ES-I3 (cell line): ENCODE data around the gene IGFL1.
"Not testable (repeated sequence)": the region's sequence is repeated elsewhere in the genome, so short reads cannot be mapped to it uniquely, and the experiment has no call there.

Source experiments
- H3K36me3 ChIP-seq: 2 replicates; pipeline ENCODE4 v1.6.1; 2013; ENCODE audit warnings: mild to moderate bottlenecking, low read length, control low read depth, moderate library complexity; ENCODE audit not compliant: insufficient read depth
- H3K4me1 ChIP-seq: 2 replicates; pipeline ENCODE4 v1.6.1; 2013; ENCODE audit warnings: mild to moderate bottlenecking, control low read depth, low read length; ENCODE audit not compliant: insufficient read depth
- H3K9ac ChIP-seq: 2 replicates; pipeline ENCODE4 v1.6.1; 2013; ENCODE audit warnings: low read depth, mild to moderate bottlenecking, low read length, moderate library complexity
- H3K9me3 ChIP-seq: 2 replicates; pipeline ENCODE4 v1.6.1; 2013; ENCODE audit warnings: mild to moderate bottlenecking, low read length, moderate library complexity; ENCODE audit not compliant: control insufficient read depth, insufficient read depth

The IGFL1 gene

DNA sequence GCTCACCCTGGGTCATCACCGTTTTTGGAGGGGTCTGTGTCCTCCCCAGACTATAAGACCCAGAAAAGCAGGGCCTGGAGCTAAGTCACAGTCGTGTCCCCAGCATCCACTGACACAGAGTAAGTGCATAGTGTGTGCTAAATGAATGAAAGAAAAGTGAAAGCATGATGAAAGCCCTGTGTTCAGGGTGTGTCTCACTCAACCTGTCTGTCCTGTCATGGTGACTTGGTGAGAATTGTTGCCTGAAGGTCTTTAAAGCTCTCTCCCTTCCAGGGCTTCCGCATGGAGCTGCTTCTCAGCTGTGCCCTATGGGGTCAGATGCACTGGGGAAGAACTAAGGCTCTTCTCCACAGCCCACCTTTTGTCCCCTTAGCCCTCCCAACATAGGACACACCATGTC is 20.5 kb upstream of the IGFL1 start:
- Histone ChIP-seq H3K9me3 (no peaks in the 10 kb centered on the region), H3K36me3 (no peaks in the 10 kb centered on the region), H3K4me1 (peaks cover 20% of the 10 kb centered on the region), H3K9ac (no peak overlapping the region)

DNA sequence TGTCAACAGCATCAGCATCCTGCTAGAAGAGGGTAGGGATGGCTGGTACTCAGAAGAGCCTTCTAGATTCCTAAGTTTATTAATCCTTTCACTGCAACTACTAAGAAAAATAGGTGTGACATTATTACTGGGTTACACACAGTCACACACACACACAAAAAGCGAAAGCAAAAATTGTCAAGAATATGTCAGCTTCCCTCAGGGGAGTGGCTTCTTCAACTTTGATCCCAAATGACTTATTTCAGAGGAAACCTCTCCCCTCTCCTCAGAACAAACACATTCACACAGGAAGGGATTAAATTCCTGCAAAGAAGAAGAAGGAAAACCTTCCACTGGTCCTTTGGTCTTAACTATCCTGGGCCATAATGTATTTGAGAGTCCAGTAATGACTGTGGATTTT is 20.1 kb upstream of the IGFL1 start:
- Histone ChIP-seq H3K9me3 (no peaks in the 10 kb centered on the region), H3K4me1 (peaks cover 20% of the 10 kb centered on the region)

DNA sequence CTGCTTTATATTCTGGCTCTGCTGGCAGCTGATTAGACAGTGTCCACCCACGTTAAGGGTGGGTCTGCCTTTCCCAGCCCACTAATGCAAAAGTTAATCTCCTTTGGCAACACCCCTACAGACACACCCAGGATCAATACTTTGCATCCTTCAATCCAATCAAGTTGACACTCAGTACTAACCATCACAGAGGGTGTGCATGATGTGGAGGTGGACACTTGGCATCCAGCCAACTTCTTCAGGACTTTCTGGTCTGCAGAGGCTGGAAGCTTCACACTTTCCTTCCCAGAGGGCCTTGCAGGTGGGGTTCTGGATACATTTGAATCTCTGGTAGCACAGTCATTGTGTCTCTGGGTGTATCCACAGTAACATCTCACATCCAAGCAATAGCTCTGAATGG is 18.9 kb upstream of the IGFL1 start:
- peaks cover 20% of the 10 kb centered on the region for H3K4me1 ChIP-seq
- H3K9ac ChIP-seq = no peak overlapping the region
- H3K36me3 ChIP-seq = no peaks in the 10 kb centered on the region
- no peaks in the 10 kb centered on the region for H3K9me3 ChIP-seq

More for the DNA sequence above, 20.1 kb upstream of the IGFL1 start:
- Histone ChIP-seq H3K9ac (no peak overlapping the region), H3K36me3 (no peaks in the 10 kb centered on the region)

DNA sequence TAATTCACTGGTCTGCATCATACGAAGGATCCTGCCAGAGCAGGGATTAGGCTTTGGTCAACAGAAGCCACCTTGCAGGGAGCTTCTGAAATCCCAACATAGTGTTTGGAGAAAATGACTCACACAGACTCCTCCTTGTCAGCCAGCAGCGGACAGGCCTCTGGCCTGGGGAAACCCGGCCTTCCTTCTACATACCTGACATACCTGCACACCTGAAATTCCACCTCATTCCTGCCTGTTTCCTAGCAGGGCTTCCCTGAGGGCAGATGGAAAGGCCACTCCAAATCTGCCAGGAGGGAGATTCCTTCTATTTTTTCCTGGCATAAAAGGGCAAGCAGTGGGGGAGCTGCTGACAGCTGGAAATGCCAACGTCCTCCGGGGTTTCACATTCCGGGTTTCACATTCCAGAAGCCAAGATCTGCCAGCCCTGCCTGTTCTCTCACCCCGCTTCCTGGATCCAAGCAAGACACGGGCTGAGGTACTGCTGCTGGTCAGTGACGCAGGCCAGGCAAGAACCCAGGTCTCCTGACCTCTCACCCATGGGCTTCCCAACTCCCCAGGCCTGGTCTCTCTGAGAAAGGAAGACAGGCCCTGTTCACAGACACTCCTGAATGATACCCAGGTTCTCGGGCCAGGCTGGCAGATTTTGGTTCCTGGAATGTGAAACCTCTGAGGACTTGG is 18.2 kb upstream of the IGFL1 start:
- Histone ChIP-seq H3K9me3 (no peaks in the 10 kb centered on the region), H3K4me1 (peaks cover 20% of the 10 kb centered on the region), H3K9ac (no peak overlapping the region), H3K36me3 (no peaks in the 10 kb centered on the region)

DNA sequence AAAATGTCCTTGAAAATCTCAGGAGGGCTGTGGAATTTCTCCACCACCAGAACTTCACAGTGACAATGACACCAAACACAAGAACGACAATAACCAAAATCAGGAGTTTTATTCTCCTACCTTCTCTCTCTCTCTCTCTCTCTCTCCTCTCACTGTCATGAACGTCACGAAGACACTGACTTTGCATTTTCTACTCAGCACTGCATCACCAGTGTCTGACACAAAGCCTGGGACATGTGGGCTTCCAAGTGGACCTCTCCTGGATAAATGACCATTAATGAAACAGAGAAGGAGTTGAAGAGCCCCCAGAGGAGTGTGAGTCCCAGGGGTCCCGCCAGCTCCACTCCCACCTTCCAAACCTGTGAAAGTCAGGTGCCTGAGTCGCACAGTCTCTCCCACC is 16.9 kb upstream of the IGFL1 start:
- H3K9ac ChIP-seq, H3K9me3 ChIP-seq, H3K36me3 ChIP-seq: not testable (repeated sequence)
- peaks cover 20% of the 10 kb centered on the region for H3K4me1 ChIP-seq

DNA sequence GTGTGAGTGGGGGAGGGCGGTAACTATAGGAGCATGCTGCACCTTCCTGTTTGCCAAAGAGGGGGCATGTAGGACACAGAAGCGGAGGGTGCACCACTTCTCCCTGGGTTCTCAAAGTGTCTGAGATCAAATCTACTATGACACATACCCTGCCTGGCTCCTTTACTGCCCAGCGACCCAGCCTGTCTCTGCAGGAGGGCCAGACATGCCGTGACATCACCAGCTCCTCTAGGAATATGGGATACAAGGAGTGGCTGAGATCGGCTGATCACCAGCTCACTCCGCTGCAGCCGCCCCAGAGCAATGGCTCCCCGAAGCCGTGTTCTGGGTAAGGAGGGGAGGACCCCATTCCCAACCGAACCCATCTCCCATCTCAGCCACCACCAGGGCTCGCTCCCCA is 16.4 kb upstream of the IGFL1 start:
- H3K9me3 ChIP-seq = no peaks in the 10 kb centered on the region
- H3K36me3 ChIP-seq = no peaks in the 10 kb centered on the region
- peaks cover 20% of the 10 kb centered on the region for H3K4me1 ChIP-seq
- no peak overlapping the region for H3K9ac ChIP-seq

DNA sequence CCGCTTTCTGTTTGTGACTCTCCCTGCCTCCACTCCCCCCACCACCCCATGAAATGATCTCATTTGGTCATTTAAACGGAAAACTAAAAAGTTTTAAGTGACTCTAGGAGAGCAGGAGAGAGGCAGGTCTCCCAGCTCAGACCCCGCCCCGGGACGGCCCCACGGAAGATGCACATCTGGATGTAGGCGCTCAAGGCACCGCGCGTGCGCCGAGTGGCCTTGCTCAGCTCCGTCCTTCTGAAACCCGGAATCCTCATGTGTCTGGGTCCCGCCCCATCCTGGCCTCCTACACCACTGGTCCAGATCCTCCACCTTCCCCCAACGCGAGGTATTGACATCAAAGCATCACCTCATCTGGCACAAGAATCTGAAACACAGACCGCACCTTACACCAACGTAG is 15.7 kb upstream of the IGFL1 start:
- peaks cover 20% of the 10 kb centered on the region for H3K4me1 ChIP-seq
- H3K36me3 ChIP-seq = no peaks in the 10 kb centered on the region
- H3K9ac ChIP-seq = no peak overlapping the region

DNA sequence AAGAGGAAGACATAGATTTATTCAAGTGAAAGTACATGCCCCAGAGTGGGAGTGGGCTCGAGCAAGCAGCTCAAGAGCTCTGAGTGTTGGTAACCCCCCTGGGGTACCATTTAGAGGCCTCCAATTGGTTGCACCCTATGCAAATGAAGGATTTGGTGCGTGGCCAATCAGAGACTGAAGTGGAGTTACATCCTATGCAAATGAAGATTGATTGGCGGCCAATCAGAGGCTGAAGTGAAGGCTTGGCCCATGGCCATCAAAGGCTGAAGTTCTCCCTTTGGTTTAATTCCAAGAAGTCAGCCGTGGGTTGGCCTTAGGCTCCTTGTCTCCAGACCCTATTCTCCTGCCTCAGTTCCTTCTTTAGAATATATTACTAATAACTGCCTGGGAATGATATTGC is 12.9 kb upstream of the IGFL1 start:
- H3K36me3 ChIP-seq = no peaks in the 10 kb centered on the region
- H3K4me1 ChIP-seq = peaks cover 9% of the 10 kb centered on the region
- H3K9ac ChIP-seq = no peak overlapping the region
- no peaks in the 10 kb centered on the region for H3K9me3 ChIP-seq

More for the DNA sequence above, 15.7 kb upstream of the IGFL1 start:
- no peaks in the 10 kb centered on the region for H3K9me3 ChIP-seq

DNA sequence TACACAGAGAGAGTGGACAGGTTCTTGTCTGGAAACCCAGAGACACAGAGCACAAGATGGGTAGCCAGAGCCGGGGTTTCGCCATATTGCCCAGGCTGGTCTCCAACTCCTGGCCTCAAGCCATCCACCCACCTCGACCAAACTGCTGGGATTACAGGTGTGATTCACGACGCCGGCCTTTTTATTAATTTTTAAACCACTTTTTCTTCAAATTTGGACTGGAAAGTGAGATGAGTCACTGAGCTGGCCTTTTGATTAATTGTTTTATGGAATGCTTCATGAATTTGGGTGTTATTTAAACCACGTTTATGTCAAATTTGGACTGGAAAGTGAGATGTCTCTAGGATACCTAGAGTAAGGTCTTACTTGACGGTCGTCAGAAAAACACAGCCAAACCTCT is 12.1 kb upstream of the IGFL1 start:
- no peaks in the 10 kb centered on the region for H3K36me3 ChIP-seq
- H3K4me1 ChIP-seq = 0 out of 2 replicates have a peak, but pooled peaks cover under 1% of the 10 kb centered on the region
- H3K9me3 ChIP-seq = no peaks in the 10 kb centered on the region
- H3K9ac ChIP-seq = no peak overlapping the region

DNA sequence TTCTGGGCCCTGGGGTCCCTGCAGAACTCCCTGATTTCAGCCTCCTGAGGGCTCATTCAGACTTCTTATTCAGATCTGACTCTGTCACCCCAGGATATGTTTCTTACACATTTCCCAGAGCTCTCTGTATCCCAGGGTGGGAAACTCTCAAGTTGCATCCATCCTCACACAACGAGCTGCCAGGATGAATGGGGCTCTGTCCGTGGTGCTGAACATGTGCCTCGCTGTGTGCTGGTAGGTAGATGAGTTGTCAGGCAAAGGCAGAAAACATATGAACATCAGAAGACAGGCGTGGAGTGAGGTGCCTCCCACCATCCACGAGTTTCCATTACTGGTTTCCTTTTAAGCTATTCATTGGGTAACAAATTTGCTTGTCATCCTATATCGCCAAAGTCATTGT is 11.4 kb upstream of the IGFL1 start:
- Histone ChIP-seq H3K36me3 (no peaks in the 10 kb centered on the region), H3K9ac (no peak overlapping the region), H3K9me3 (no peaks in the 10 kb centered on the region), H3K4me1 (no peaks in the 10 kb centered on the region)

DNA sequence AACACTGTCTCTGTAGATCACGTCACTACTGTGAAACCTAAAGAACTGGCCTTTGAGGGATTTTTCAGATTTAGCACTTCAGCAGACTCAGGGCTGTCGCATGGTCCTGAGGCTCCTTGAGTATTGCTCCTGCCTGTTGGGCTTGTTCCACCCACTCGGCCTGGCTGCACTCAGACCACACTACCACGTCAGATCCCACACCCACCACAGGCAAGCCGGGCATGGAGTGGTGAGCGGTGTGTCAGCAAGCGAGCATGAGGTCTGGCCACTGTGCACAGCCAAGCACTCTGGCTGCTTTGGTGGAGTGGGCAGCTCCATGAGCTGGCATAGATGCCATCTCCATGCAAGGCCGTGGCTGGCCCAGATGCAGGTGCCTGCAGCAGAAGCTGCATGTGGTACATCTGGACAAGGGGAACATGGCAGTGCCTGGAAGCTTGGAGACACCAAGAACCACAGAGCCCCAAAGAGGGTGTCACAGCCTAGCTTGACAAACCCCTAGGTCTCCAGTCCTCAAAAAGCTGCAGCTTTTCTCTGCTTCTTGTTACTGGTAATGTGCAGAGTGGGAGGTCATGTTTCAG is 9.4 kb upstream of the IGFL1 start:
- no peak overlapping the region for H3K9ac ChIP-seq
- H3K36me3 ChIP-seq = no peaks in the 10 kb centered on the region
- 0 out of 2 replicates have a peak, but pooled peaks cover 4% of the 10 kb centered on the region for H3K4me1 ChIP-seq
- H3K9me3 ChIP-seq = no peaks in the 10 kb centered on the region

DNA sequence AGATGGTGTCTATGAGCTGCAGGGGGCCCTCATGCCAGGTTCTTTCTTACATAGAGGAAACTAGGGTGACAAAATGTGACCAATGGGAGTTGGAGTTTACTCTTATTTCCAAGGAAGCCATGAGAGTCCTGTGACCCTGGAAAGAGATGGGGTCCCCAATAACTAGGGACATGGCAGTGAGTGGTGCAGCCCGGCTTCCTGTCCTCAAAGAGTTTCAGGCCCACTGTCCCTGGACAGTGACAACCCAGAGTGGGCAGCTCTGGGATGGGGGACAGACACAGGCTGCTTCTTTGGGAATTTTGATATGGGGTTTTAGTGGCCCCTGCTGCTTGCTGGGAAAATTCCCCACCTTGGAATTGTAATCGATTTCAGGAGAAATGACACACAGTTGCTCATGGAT is 8.4 kb upstream of the IGFL1 start:
- H3K36me3 ChIP-seq = no peaks in the 10 kb centered on the region
- no peaks in the 10 kb centered on the region for H3K9me3 ChIP-seq
- H3K4me1 ChIP-seq = 0 out of 2 replicates have a peak, but pooled peaks cover 4% of the 10 kb centered on the region
- H3K9ac ChIP-seq = no peak overlapping the region

DNA sequence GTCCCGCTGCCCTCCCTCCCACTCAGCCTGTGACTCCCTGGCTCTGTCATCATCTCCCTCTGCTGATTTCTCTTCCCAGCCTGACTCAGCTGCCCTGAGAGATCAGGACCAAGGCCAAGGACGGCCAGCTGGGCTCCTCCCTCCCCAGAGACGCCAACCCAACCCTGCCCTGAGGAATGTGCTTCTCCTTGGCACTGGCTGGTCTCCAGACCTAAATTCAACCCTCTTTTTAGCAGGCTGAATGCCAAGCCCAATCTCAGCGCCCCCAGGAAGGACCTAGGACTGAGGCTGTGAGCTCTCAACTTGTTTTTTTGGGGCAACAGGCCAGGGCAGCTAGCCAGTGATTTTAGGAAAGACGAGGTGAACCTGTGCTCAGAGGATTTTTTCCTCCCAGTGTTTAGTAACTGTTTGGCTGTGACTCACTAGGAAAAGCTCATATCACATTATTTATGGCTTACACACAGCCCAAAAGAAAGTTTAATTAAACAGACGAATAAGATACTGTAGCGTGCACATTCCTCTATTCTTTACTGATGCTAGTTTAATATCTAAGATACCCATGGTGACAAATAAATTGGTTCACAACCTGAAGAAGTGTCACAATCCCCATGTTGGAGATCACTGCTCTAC is 7.4 kb upstream of the IGFL1 start:
- 0 out of 2 replicates have a peak, but pooled peaks cover 4% of the 10 kb centered on the region for H3K4me1 ChIP-seq
- H3K9me3 ChIP-seq = no peaks in the 10 kb centered on the region
- H3K36me3 ChIP-seq = no peaks in the 10 kb centered on the region
- no peak overlapping the region for H3K9ac ChIP-seq

DNA sequence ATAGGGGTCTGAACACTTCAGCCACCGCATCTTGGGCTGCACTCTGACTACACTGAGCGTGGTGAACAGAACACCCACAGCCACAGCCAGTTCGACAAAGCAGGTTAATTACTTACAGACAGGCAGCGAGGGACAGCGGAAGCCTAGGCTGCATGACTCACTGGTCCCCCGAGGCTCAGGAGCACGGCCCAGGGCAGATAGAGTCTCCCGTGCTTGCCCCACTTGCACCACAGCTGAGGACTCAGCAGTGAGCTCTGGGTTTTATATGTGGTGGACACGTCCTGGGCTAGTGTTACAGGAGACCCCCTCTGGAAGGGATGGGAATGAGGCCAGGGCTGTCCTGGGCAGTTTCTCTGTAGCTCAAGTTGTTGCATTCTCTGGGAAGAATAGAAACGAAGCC is 5.8 kb upstream of the IGFL1 start:
- H3K36me3 ChIP-seq, H3K4me1 ChIP-seq, H3K9ac ChIP-seq, H3K9me3 ChIP-seq: not testable (repeated sequence)

DNA sequence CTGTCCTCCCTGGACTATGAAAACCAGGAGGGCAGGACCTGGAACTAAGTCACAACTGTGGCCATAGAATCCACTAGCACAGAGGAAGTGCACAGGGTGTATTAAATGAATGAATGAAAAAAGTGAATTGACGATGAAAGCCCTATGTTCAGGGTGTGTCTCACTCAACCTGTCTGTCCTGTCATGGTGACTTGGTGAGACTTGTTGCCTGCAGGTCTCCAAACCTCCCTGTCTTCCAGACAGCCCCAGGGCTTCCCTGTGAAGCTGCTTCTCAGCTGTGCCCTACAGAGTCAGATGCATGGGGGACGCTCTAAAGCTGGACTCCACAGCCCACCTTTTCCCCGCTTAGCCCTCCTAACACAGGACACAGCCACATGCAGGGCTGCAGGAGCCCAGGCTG is 4.8 kb upstream of the IGFL1 start:
- Histone ChIP-seq H3K4me1 (0 out of 2 replicates have a peak, but pooled peaks cover 4% of the 10 kb centered on the region), H3K36me3 (no peaks in the 10 kb centered on the region), H3K9me3 (no peaks in the 10 kb centered on the region), H3K9ac (no peak overlapping the region)
